Measurements from ENCODE around the gene SLAMF7.
A peak's percentile ranks its signal among the peaks of the same experiment; 100 is the strongest.
"Not testable (repeated sequence)": the region's sequence is repeated elsewhere in the genome, so short reads cannot be mapped to it uniquely, and the experiment has no call there.

Gene SLAMF7, protein sequence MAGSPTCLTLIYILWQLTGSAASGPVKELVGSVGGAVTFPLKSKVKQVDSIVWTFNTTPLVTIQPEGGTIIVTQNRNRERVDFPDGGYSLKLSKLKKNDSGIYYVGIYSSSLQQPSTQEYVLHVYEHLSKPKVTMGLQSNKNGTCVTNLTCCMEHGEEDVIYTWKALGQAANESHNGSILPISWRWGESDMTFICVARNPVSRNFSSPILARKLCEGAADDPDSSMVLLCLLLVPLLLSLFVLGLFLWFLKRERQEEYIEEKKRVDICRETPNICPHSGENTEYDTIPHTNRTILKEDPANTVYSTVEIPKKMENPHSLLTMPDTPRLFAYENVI

DNA sequence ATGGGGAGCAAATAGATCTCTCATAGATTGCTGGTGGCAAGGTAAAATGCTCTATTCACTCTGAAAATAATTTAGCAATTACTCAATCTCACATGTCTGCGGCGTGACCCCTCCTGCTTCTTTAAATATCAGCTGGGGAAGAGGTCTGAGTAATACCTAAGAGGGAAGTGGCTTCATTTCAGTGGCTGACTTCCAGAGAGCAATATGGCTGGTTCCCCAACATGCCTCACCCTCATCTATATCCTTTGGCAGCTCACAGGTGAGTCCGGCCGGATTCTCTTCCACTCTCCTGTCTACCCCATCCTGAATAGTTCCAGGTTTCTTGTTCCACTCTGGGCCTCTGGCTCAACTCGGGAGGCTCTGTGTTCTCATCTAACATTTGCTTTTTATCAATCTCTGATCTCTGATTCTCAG is at the start of gene SLAMF7:
SLAMF7 (plus strand) TSS at position 150 of the 414 bp plus-strand sequence; CDS start at position 205, 55 bp downstream.
- DNase-seq (ENCODE audit: low read depth), result no peak

DNA sequence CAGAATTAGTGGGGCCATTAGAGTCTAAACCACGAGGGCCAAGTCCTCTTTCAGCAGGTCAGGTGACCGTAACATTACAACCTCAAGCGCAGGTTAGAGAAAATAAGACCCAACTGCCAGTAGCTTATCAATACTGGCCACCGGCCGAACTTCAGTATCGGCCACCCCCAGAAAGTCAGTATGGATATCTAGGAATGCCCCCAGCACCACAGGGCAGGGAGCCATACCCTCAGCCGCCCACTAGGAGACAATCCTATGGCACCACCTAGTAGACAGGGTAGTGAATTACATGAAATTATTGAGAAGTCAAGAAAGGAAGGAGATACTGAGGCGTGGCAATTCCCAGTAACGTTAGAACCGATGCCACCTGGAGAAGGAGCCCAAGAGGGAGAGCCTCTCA is 46.7 kb upstream of the SLAMF7 start:
- DNase-seq (ENCODE audit: low read depth), result not testable (repeated sequence)

DNA sequence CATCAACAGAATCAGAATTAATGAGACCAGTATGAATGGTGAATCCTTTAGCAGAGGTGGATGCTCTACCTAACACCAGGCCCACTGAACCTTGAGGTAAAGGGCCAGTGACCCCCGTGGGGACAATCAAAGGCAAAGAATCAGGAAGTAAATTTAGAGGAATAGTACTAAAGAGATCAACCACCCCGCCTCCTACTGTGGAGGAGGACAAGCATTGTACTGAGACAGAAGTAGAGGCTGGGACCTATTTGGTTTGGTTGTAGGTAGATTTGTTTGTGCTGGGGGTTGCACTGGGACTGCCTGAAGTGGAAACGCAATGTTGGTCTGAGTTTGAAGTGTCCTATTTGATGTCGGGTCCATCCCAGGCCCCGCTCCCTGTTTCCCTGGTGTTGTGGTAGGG is 36.9 kb upstream of the SLAMF7 start:
- DNase-seq (ENCODE audit: low read depth), result no peak

DNA sequence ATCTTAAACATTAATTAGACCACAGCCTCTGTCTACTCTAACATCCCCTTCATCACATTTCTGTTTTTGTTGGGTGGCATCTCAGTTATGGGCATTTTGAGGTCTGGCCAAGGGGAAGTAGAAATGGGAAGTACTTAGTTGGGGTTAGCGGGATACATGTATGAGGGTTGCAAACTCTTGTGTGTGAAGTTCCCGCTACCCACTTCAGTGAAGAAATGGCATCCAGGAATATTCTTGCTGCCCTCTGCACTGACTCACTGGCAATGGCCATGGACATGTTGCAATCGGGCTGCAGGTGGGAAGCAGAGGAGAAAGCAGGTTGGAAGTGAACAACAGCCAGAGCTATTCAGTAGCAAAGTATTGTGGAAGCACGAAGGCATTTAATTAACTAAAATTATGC is 34.8 kb upstream of the SLAMF7 start:
- no peak for DNase-seq (ENCODE audit: low read depth)

DNA sequence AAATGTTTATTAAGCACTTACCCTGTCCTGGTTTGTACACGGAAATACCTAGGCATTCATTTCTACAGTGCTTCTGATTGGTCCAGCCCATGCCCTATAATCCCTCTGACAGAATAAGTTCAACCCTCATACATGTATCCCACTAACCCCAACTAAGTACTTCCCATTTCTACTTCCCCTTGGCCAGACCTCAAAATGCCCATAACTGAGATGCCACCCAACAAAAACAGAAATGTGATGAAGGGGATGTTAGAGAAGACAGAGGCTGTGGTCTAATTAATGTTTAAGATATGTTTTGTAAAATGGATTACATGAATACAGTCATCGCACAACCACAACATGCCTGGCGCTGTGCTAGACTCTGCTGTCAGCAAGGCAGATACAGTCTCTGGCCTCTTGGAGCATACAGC is 33.8 kb upstream of the SLAMF7 start:
- not testable (repeated sequence) for DNase-seq (ENCODE audit: low read depth)

DNA sequence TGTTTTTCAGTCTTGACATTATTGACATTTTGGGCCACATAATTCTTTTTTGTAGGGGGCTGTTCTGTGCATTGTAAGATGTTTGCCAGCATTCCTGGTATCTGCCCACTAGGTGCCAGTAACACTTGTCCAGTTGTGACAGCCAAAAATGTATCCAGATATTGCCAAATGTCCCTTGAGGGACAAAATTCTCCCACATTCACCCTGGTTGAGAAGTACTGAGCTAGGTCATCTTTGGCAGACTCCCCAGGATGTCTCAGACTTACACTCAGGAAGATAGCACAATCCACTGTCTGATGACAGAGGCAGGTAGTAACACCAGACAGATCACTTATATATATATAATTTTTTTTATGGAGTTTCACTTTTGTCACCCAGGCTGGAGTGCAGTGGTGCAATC is 33.3 kb upstream of the SLAMF7 start:
- DNase-seq (ENCODE audit: low read depth), result no peak

DNA sequence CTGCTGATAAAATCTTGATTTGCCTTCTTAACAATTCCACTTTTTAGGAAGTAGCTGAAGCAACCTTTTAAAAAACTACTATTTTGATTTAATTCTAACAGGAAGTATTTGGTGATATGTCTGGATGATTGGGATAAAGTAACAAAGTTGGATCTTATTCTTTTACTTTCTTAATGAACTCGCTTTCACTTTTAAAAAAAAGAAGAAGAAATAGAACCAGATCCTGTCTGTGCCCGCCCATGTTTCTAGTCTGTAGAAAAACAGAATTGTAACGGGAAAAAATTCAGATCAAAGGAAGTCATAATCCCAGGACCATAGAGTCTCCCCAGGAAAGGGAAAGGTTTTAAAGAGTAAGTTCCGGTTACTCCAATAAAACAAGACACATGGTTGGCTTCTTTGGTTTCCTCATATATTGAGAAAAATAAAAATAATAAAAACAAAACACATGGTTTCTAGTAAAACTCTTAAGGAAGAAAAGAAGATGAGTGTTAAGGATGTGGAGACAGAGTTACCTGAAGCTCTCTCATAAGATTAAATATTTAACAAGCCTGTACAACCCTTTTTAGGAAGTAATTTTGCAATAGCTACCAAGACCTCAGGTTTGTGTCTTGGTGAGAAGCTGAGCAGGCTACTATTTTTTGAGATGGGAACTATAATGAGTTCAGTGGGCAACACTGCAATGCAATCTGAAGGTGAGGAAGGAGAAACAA is 32.4 kb upstream of the SLAMF7 start:
- DNase-seq (ENCODE audit: low read depth), result no peak

DNA sequence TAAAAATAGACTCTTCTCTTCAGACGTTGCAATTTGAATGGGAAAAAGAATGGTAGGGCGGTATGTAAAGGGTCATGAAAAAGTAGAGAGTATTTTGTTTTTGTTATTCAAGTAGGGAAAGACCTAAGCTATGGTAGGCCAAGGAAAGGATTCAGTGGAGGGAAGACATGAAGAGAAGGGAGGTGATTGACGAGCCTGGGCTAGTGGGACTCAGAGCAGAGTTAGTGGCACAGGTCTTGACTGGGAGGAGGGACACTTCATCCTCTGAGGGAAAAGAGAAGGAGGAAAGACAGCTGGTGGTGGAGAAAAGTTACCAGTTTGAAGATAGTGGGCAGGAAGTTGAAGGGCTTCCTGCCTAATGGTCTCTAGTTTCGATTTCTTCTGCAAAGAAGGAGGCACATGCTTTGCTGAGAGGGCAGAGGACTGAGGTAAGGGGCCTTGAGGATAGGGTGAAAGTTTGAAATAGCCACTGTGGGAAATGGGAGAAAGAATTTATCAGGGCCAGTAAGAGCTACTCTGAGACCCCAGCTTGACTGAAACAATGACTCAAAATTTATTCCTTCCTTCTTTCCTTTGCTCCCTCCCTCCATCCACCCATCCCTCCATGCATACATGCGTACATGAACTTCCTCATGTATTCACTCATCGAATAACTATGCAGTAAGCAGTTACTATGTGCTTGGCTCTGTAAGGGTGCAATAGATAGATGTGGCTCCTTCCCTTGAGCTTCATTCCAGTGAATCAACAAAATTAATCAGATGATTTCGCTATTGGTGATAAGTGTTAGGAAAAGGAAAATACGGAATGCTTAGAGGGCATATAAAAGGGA is 31.6 kb upstream of the SLAMF7 start:
- DNase-seq (ENCODE audit: low read depth), result no peak

DNA sequence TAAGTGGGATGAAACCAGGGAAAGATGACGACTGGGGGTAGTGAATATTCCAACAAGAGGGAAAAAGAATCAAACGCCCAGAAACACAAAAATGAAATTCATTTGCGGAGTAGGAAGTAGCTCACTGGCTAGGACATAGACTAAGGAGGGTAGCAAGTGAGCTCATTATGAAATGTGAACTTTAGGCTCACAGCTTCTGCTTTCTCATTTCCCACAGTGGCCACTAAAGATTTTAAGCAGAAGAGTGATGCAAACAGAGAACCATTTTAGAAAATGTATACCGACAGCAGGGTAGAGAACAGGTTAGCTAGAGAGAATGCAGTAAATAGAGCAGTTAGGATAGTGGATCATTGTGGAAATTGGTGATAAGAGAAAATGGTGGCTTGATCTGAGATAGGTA is 30.9 kb upstream of the SLAMF7 start:
- no peak for DNase-seq (ENCODE audit: low read depth)

DNA sequence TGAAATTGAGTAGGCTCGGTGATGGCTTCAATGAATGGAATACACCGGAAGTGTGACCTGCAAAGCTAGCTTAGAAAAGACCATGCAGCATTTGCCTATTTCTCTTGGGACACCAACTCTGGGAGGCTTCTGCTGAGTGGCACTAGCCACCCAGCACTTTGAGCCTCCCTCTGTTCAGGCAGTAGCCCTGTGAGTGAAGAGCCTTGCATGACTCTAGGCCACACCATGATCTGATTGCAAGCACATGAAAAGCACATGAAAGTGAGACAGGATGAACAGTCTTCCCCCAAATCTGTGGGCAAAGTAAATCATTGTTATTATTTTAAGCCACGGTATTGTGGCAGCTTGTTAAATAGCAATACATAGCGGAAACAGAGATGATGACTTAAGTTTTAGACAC is 30.2 kb upstream of the SLAMF7 start:
- no peak for DNase-seq (ENCODE audit: low read depth)

DNA sequence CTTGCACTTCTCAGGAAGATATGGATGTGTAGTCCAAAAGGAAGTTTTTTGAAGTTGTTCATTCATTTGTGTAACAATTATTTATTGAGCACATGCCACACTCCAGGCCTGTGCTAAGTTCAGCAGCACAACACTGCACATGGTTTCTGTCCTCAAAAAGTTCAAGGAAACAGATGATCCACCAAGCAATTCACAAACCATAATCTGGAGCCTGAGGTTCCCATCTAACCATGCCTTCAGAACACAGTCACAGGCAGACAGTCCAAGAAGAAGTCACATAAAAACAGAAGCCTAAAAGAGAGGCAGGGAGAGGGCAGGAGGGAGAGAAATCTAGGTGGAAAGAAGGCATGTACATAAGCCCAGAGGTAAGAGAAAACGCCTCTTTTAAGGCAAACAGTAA is 29.3 kb upstream of the SLAMF7 start:
- DNase-seq (ENCODE audit: low read depth), result no peak

DNA sequence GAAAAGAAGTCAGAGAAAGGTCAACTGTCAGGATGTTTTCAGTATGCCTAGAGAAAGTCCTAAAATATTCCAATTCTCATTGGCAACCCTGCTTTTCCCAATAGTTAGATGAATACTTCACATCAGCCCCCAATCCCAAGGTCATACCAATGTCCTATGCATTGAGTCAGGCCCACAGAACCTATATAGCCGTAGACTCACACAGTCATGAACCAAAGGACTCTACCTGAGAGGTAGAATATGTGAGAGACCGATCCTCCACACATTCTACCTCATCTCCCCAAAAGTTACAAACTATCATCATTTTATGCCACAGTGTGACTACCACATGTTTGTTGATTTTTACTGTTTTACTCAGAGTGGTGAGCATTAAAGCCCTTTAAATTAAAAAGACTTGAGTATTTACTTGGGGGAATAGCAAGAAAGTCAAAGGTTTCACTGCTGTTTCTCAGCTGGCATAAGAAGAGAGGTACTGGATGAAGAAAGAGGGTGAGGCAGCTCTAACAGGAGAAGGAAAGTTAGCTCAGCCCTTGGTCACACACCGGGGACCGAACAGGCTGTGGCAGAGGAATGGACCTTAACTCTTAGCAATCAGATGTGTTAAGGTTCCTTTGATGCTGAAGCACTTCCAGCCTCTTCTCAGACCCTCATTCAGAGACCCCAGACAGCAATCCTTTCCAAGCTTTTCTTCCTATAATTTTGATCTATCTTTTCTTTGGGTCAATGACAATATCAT is 28.4 kb upstream of the SLAMF7 start:
- DNase-seq (ENCODE audit: low read depth), result no peak

DNA sequence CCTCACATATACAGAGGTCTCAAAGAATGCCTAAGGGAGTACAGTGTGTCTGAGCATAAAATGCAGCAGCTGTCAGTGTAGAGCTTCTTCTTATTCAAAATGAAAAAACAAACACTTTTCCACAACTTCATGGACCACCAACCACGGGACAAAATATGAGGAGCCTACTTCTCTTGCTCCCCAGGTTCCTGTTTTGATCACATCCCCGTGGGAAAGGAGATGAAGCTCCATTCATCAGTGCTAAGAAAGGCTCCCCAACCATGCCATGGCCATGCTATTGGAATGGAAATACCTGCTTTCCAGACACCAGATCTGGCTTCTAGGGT is 27.8 kb upstream of the SLAMF7 start:
- no peak for DNase-seq (ENCODE audit: low read depth)

DNA sequence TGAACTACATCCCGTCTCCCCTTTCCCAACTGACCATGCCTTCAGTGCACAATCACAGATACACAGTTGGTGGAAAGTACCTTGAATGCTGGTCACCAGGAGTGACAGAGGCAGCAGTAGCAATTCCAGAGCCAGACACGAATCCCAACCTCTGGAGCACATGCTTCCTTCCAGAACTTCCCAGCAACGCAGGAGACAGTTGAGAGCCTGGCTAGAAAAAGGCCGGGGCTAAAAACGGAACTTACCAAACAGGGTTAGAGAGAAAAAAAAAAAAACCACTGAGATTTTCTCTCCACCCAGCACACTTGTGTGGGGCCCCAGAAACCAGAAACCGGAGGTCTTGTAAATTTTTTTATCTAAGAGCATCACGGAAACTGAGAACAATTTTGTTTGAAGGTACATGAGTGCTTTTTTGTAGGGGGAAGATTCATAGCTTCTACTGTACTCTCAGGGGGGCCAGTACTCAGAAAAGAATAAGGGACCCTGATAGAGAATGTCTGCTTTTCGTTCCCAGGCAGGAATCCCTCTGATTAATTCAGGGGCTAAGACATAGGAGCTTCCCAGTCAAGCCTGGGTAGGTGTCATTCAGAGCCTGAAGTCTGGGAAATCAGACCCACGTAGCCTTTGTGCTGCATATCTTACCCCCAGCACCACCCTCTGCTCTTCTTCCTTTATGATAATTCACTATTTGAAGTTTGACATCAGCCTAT is 27.3 kb upstream of the SLAMF7 start, which contains the start of gene CD48:
CD48 (minus strand) TSS at position 221 of the 710 bp plus-strand sequence; CDS start at position 162, 59 bp downstream.
- DNase-seq (ENCODE audit: low read depth), result no peak

DNA sequence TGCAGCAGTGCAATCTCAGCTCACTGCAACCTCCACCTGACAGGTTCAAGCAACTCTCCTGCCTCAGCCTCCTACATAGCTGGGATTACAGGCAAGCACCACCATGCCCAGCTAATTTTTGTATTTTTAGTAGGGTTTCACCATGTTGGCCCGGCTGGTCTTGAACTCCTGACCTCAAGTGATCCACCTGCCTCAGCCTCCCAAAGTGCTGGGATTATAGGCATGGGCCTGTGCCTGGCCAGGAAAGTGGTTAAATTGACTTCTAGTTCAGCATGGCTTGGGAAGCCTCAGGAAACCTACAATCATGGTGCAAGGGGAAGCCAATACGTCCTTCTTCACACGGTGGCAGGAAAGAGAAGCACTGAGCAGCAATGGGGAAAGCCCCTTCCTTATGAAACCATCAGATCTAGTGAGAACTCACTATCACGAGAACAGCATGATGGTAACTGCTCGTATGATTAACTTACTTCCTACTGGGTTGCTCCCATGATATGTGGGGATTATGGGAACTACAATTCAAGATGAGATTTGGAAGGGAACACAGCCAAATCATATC is 26.4 kb upstream of the SLAMF7 start:
- DNase-seq (ENCODE audit: low read depth), result peak; percentile 22

DNA sequence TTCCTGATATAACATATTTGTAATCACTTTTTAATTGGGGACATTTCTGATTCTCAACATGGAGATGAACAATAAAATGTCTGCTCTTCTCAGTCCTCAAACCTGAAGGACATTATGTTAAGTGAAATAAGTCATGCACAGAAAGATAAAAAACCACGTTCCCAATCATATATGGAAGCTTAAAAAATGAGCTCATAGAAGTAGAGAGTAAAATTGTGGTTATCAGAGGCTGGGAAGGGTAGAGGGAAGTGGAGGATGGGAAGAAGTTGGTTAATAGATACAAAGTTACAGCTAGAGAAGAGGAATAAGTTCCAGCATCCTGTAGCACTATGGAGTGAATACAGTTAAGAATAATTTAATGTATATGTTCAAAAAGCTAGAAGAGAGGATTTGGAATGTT is 25.9 kb upstream of the SLAMF7 start:
- DNase-seq (ENCODE audit: low read depth), result no peak

DNA sequence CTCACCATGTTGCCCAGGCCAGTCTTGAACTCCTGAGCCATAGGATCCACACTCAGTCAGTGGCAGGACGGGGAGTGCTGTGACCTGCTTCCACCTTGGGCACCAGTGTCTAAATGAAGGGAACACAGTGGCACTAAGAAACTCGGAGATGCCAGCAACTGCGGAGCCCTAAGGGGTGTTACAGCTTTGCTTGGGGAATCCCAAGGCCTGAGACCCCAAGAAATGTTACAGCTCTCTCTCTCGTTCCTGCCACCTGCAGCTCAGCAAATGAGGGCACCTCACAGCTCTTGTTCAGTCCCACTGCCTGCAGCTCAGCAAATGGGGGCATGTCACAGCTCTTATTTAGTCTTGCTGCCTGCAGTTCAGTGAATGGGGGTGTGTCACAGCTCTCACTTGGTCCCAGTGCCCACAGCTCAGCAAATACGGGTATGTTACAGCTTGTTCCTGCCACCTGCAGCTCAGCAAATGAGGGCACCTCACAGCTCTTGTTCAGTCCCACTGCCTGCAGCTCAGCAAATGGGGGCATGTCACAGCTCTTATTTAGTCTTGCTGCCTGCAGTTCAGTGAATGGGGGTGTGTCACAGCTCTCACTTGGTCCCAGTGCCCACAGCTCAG is 24.9 kb upstream of the SLAMF7 start:
- DNase-seq (ENCODE audit: low read depth), result not testable (repeated sequence)

DNA sequence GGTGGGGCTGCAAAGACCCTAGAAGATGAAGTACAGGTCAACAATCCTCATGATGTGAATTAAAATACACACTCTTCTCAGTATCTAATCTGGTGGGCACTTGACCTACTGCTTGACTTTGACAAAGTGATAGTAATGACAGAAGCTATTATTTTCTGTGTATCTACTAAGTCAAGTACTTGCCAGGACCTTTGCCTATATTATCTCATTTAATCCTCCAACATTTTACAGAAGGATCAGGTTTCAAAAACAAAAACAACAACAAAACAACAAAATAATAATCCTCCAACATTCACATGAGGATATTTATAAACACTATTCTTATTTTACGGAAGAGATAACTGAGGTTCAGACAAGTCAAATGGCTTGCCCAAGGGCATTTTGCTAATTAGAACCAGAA is 23.0 kb upstream of the SLAMF7 start:
- DNase-seq (ENCODE audit: low read depth), result no peak

DNA sequence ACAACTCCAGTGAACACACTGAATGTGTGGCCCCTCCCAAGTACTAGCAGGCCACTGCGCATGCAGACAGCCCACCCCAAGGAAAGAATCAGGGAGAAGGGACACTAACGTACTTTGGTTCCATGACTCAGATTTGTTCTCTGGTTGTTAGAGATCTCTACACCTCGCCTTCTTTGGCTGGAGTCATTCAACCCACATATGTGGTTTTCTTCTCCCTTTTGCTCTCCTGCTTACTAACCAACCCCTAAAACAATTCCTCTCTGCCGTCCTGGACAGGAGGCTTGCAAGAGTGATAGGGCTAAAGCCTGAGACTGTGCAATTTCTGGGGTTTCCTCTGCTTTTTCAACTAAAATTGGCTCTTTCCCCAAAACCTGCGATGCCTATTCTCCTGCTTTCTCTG is 21.7 kb upstream of the SLAMF7 start:
- no peak for DNase-seq (ENCODE audit: low read depth)

DNA sequence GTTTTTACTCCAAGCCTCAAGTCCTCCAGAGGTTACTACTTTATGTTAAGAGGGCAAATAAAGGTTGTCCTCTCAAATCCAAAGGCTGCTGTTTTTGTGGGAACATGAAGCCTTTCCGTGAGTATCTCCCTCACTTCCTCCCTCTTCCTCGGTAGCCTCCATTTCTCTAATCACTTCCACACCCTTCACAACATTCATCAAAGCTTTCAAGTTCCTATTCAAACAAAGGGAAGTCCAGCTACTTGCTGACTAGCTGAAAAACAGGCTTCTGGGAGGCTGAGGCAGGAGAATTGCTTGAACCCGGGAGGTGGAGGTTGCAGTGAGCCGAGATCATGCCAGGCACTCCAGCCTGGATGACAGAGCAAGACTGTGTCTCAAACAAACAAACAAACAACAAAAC is 20.8 kb upstream of the SLAMF7 start:
- DNase-seq (ENCODE audit: low read depth), result no peak

All from activated T-cell treated with anti-CD3 and anti-CD28 coated beads for 48 hours (primary cell).